Activated CD8-positive, alpha-beta T cell treated with anti-CD3 and anti-CD28 coated beads, Interleukin-2, amount 10 ng/mL, durations not matched to agents 7 days and 5 days (primary cell): ENCODE results near the gene ALDOA. TPM values are rescaled to one million over a fixed set of nuclear protein-coding genes. Genes with fewer than 3 reads are reported as not detected.
A peak's percentile ranks its signal among the peaks of the same experiment; 100 is the strongest.

Experiments used
- ATAC-seq: fragments of 150-1000 bp; cut with Tn5 transposase; one replicate; pipeline ENCODE4 v1.10.0; 2021; ENCODE audit warnings: moderate library complexity
- CTCF ChIA-PET: fragments of 350-600 bp; sonication (Branson Sonifier 250); formaldehyde crosslinking; loops from one replicate; lab custom pipeline; 2021; ENCODE audit warnings: antibody characterized with exemption; lab: Charles Lee
- POLR2A ChIA-PET: fragments of 350-600 bp; sonication (Branson Sonifier 250); formaldehyde crosslinking; loops from one replicate; lab custom pipeline; 2021; ENCODE audit warnings: antibody characterized with exemption; lab: Charles Lee
- DNase-seq: peaks from one replicate; pipeline ENCODE4 v3.0.0-alpha.2; 2020
- H3K27ac Mint-ChIP-seq: one replicate; pipeline ENCODE4 v1.8.0; 2021; ENCODE audit warnings: mild to moderate bottlenecking, mixed read lengths
- H3K27me3 Mint-ChIP-seq: one replicate; pipeline ENCODE4 v1.8.0; 2021; ENCODE audit warnings: low read depth, mixed read lengths
- H3K36me3 Mint-ChIP-seq: one replicate; pipeline ENCODE4 v1.8.0; 2021; ENCODE audit warnings: low read depth, mixed read lengths
- H3K4me1 Mint-ChIP-seq: one replicate; pipeline ENCODE4 v1.8.0; 2021; ENCODE audit warnings: low read depth, mixed read lengths
- H3K4me3 Mint-ChIP-seq: one replicate; pipeline ENCODE4 v1.8.0; 2021; ENCODE audit warnings: mild to moderate bottlenecking, mixed read lengths
- H3K9me3 Mint-ChIP-seq: one replicate; pipeline ENCODE4 v1.8.0; 2022; ENCODE audit warnings: mixed read lengths; ENCODE audit not compliant: insufficient read depth
- total RNA-seq, 2 experiments: library from RNA; stranded (reverse); gene quantifications; one replicate each; pipeline ENCODE4 v1.2.3, GENCODE V29; 2021

ALDOA gene
- total RNA-seq, 2 experiments from 2014 or later: 1,738 to 1,843 TPM

- Mint-ChIP-seq H3K27me3 (no peaks in the 10 kb centered on the region), H3K4me3 (no peak overlapping the region), H3K9me3 (no peaks in the 10 kb centered on the region), H3K27ac (peak overlapping the region; percentile 36), H3K36me3 (peaks cover 53% of the 10 kb centered on the region), H3K4me1 (peaks cover 21% of the 10 kb centered on the region)
- DNase-seq (no peak), ATAC-seq (peak; percentile 17)
- CTCF ChIA-PET: no interaction called here
- POLR2A ChIA-PET: interaction anchor here (0.5 to 1.0 kb wide), 3 partner anchors 9 to 944 kb away, joined by 3 read pairs; no protein-coding TSS in a partner anchor
Observed at GRCh38 chr16:30084096-30084815, 18.7 kb downstream of the ALDOA start.

GRCh38 chr16:30084816-30085159 lies 19.2 kb downstream of the ALDOA start:
- H3K4me1 Mint-ChIP-seq: peaks cover 22% of the 10 kb centered on the region
- no peak overlapping the region for H3K4me3 Mint-ChIP-seq
- H3K27me3 Mint-ChIP-seq: no peaks in the 10 kb centered on the region
- ChIA-PET CTCF (no interaction called here), POLR2A (interaction anchor here (0.5 to 1.0 kb wide), 4 partner anchors 9 to 945 kb away, joined by 3 read pairs; no protein-coding TSS in a partner anchor)
- no peaks in the 10 kb centered on the region for H3K9me3 Mint-ChIP-seq
- no peak for DNase-seq
- ATAC-seq: no peak
- peaks cover 48% of the 10 kb centered on the region for H3K36me3 Mint-ChIP-seq
- no peak overlapping the region for H3K27ac Mint-ChIP-seq

GRCh38 chr16:30085247-30085646 lies 19.7 kb downstream of the ALDOA start:
- Mint-ChIP-seq H3K27me3 (no peaks in the 10 kb centered on the region), H3K9me3 (no peaks in the 10 kb centered on the region), H3K36me3 (peaks cover 46% of the 10 kb centered on the region), H3K4me3 (no peak overlapping the region), H3K27ac (no peak overlapping the region), H3K4me1 (peaks cover 26% of the 10 kb centered on the region)
- DNase-seq (no peak), ATAC-seq (no peak)
- ChIA-PET CTCF (no interaction called here), POLR2A (interaction anchor here (0.5 to 0.7 kb wide), 3 partner anchors 8 to 945 kb away, joined by 3 read pairs; no protein-coding TSS in a partner anchor)

- POLR2A ChIA-PET: no interaction called here
- no peaks in the 10 kb centered on the region for H3K27me3 Mint-ChIP-seq
- no peak for ATAC-seq
- H3K36me3 Mint-ChIP-seq: peaks cover 43% of the 10 kb centered on the region
- DNase-seq: no peak
- CTCF ChIA-PET: no interaction called here
- H3K27ac Mint-ChIP-seq: no peak overlapping the region
- peaks cover 31% of the 10 kb centered on the region for H3K4me1 Mint-ChIP-seq
- H3K9me3 Mint-ChIP-seq: no peaks in the 10 kb centered on the region
- H3K4me3 Mint-ChIP-seq: no peak overlapping the region
Observed at GRCh38 chr16:30085820-30086219, 20.3 kb downstream of the ALDOA start.

GRCh38 chr16:30086291-30087140 lies 21.0 kb downstream of the ALDOA start:
- Mint-ChIP-seq H3K36me3 (peaks cover 38% of the 10 kb centered on the region), H3K27ac (peak overlapping the region; percentile 25), H3K27me3 (no peaks in the 10 kb centered on the region), H3K9me3 (no peaks in the 10 kb centered on the region), H3K4me3 (no peak overlapping the region), H3K4me1 (peaks cover 33% of the 10 kb centered on the region)
- ChIA-PET CTCF (no interaction called here), POLR2A (interaction anchor here (1.2 kb wide), 1 partner anchor 10 kb away, joined by 4 read pairs; the partner anchor contains the start of gene PPP4C)
- DNase-seq: no peak
- ATAC-seq: no peak

- Mint-ChIP-seq H3K36me3 (peaks cover 32% of the 10 kb centered on the region), H3K4me1 (peaks cover 38% of the 10 kb centered on the region), H3K9me3 (no peaks in the 10 kb centered on the region), H3K4me3 (no peak overlapping the region), H3K27me3 (no peaks in the 10 kb centered on the region), H3K27ac (no peak overlapping the region)
- ATAC-seq: no peak
- ChIA-PET POLR2A (interaction anchor here (1.2 kb wide), 1 partner anchor 11 kb away, joined by 4 read pairs; the partner anchor contains the start of gene PPP4C), CTCF (no interaction called here)
- no peak for DNase-seq
Observed at GRCh38 chr16:30087181-30087898, 21.8 kb downstream of the ALDOA start.

- ChIA-PET CTCF (interaction anchor here (1.5 kb wide), 1 partner anchor 11 kb away, joined by 5 read pairs; no protein-coding TSS in a partner anchor), POLR2A (interaction anchor here (0.8 to 8.4 kb wide), 3 partner anchors 13 to 98 kb away, joined by 4 to 60 read pairs (median 4); partner anchors contain the start of gene ALDOA)
- H3K27me3 Mint-ChIP-seq: no peaks in the 10 kb centered on the region
- no peak overlapping the region for H3K4me3 Mint-ChIP-seq
- H3K27ac Mint-ChIP-seq: peak overlapping the region; percentile 54
- DNase-seq (no peak), ATAC-seq (no peak)
- H3K9me3 Mint-ChIP-seq: no peaks in the 10 kb centered on the region
- peaks cover 47% of the 10 kb centered on the region for H3K4me1 Mint-ChIP-seq
- peaks cover 28% of the 10 kb centered on the region for H3K36me3 Mint-ChIP-seq
Observed at GRCh38 chr16:30088237-30088831, 22.8 kb downstream of the ALDOA start.

- ChIA-PET CTCF (interaction anchor here (1.5 to 4.7 kb wide), 2 partner anchors 12 to 22 kb away, joined by 5 to 64 read pairs; partner anchors contain the start of gene ALDOA), POLR2A (interaction anchor here (0.6 to 8.4 kb wide), 6 partner anchors 12 to 97 kb away, joined by 3 to 102 read pairs (median 19); partner anchors contain the start of genes ALDOA and CORO1A)
- DNase-seq (no peak), ATAC-seq (no peak)
- Mint-ChIP-seq H3K36me3 (peaks cover 27% of the 10 kb centered on the region), H3K4me1 (peaks cover 49% of the 10 kb centered on the region), H3K27me3 (no peaks in the 10 kb centered on the region), H3K9me3 (no peaks in the 10 kb centered on the region), H3K4me3 (no peak overlapping the region), H3K27ac (peak overlapping the region; percentile 80)
Observed at GRCh38 chr16:30088832-30089624, 23.5 kb downstream of the ALDOA start.

GRCh38 chr16:30090610-30091331 lies 25.2 kb downstream of the ALDOA start:
- peak overlapping the region; percentile 80 for H3K27ac Mint-ChIP-seq
- no peaks in the 10 kb centered on the region for H3K27me3 Mint-ChIP-seq
- no peak for ATAC-seq
- ChIA-PET POLR2A (interaction anchor here (0.9 to 8.4 kb wide), 4 partner anchors 13 to 94 kb away, joined by 5 to 102 read pairs (median 47); partner anchors contain the start of genes ALDOA and CORO1A), CTCF (interaction anchor here (0.7 to 4.7 kb wide), 26 partner anchors 8 to 508 kb away, joined by 3 to 64 read pairs (median 8); partner anchors contain the start of genes ALDOA, CORO1A, MAPK3 and PPP4C)
- H3K9me3 Mint-ChIP-seq: no peaks in the 10 kb centered on the region
- peaks cover 31% of the 10 kb centered on the region for H3K36me3 Mint-ChIP-seq
- DNase-seq: no peak
- peaks cover 59% of the 10 kb centered on the region for H3K4me1 Mint-ChIP-seq
- H3K4me3 Mint-ChIP-seq: peak overlapping the region; percentile 34
